D721Med (cell line): ENCODE measurements around the gene CCNJ.
"Not testable (repeated sequence)": the region's sequence is repeated elsewhere in the genome, so short reads cannot be mapped to it uniquely, and the experiment has no call there.

Experiments
- DNase-seq: peaks from one replicate; pipeline ENCODE4 v3.0.0; 2011; ENCODE audit warnings: low spot score; ENCODE audit not compliant: insufficient read length
- FAIRE-seq: peaks from 2 replicates; lab custom pipeline; 2011; peaks lifted over from hg19 to GRCh38; lab: Jason Lieb, UNC
- CTCF ChIP-seq: IDR thresholded peaks from 2 replicates; pipeline ENCODE4 v1.5.1; 2012; ENCODE audit warnings: mild to moderate bottlenecking, control low read depth; ENCODE audit not compliant: insufficient read depth; ENCODE audit errors: missing control alignments

Gene CCNJ

GRCh38 chr10:96043893-96044715 lies 721 bp downstream of the CCNJ start:
- TF ChIP-seq CTCF, result no peak
- FAIRE-seq (no peak), DNase-seq (peak; percentile 29)

GRCh38 chr10:96044736-96045135 lies 1.4 kb downstream of the CCNJ start:
- FAIRE-seq, result no peak
- DNase-seq, result no peak

GRCh38 chr10:96046546-96046945 lies 3.2 kb downstream of the CCNJ start:
- TF ChIP-seq CTCF, result no peak
- DNase-seq (no peak), FAIRE-seq (no peak)

More at GRCh38 chr10:96044736-96045135, 1.4 kb downstream of the CCNJ start:
- no peak for TF ChIP-seq CTCF

- no peak for FAIRE-seq
These were observed 3.7 kb downstream of the CCNJ start for GRCh38 chr10:96047004-96047649.

GRCh38 chr10:96047925-96048324 lies 4.5 kb downstream of the CCNJ start:
- not testable (repeated sequence) for FAIRE-seq, DNase-seq

More at GRCh38 chr10:96047004-96047649, 3.7 kb downstream of the CCNJ start:
- DNase-seq, result no peak
- no peak for TF ChIP-seq CTCF

GRCh38 chr10:96049340-96049739 lies 6.0 kb downstream of the CCNJ start:
- DNase-seq (no peak), FAIRE-seq (no peak)
- TF ChIP-seq CTCF, result no peak

GRCh38 chr10:96053985-96054384 lies 10.6 kb downstream of the CCNJ start:
- DNase-seq, result no peak
- no peak for TF ChIP-seq CTCF
- no peak for FAIRE-seq
